ENCODE results near the gene TP53BP2. TPM values are rescaled to one million over a fixed set of nuclear protein-coding genes. Genes with fewer than 3 reads are reported as not detected.

Gene TP53BP2
- total RNA-seq, 1 experiment from 2014 or later = 32.0 TPM

DNA sequence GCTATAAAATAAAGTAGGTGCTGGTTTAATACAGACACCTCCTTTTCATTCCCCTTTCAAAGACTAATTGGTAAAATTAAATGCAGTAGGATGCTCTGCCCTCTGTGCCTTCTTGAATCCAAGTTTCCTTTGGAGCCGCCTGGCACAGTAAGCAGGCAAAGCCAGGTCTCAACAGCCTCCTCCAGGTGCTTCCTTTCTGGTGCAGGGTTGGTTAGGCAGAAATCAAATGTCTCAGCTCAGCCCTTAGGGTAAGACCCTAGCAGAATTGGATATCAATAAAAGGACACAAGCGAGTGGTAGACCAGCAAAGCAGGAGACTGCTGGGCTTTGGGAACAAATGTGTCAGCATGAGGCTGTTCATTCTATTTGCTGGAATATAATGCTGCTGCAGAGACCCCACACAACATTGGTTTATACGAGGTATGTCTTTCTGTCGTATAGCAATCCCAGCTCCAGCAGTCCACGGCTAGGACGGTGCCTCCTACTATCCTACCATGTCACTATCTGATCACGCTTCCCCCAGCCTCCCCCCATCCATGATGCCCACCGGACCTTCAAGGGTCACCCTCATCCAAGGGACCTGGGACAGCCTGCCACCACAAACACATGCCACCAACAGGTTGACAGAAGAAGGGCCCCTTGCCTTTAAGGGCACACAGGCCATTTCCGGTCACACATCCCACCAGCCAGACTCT lies 75.0 kb downstream of the TP53BP2 start:
- Histone ChIP-seq H3F3A (ENCODE audit: low read length, unreplicated experiment) (peaks cover 33% of the 10 kb centered on the region), H3K4me1 (ENCODE audit: insufficient read depth, low read length) (peaks cover 62% of the 10 kb centered on the region), H3K27me3 (ENCODE audit: low read length) (no peaks in the 10 kb centered on the region), H3K4me3 (ENCODE audit: low read length) (peak overlapping the region; percentile 38), H3K9ac (ENCODE audit: low read length) (peak overlapping the region; percentile 26), H3K4me2 (ENCODE audit: low read length) (peak overlapping the region; percentile 72), H2AFZ (ENCODE audit: low read length) (no peak overlapping the region), H3K9me2 (replicated peaks; ENCODE audit: low read length) (no peaks in the 10 kb centered on the region), H3K27ac (ENCODE audit: low read length) (peak overlapping the region; percentile 86), H4K20me1 (ENCODE audit: low read length) (peaks cover 13% of the 10 kb centered on the region; the same call in 1 of the 2 replicates), H3K9me3 (ENCODE audit: low read length) (no peaks in the 10 kb centered on the region), H3K79me2 (ENCODE audit: low read length) (0 out of 2 replicates have a peak, but pooled peaks cover 6% of the 10 kb centered on the region), H3K36me3 (ENCODE audit: low read depth, low read length) (peaks cover 70% of the 10 kb centered on the region)
- DNase-seq (no peak), ATAC-seq (no peak)
- ChIA-PET CTCF (interaction anchor here (0.6 kb wide), 1 partner anchor 73 kb away, joined by 3 read pairs; no protein-coding TSS in a partner anchor), POLR2A (ENCODE audit: unreplicated experiment) (no interaction called here)
- TF ChIP-seq EZH2phosphoT487 (IDR thresholded peaks at IDR 0.05; ENCODE audit: borderline replicate concordance, low read length) (no peak), EZH2 (IDR thresholded peaks at IDR 0.05; ENCODE audit: low read length, unreplicated experiment) (no peak)
- TF ChIP-seq, protein P1, sequence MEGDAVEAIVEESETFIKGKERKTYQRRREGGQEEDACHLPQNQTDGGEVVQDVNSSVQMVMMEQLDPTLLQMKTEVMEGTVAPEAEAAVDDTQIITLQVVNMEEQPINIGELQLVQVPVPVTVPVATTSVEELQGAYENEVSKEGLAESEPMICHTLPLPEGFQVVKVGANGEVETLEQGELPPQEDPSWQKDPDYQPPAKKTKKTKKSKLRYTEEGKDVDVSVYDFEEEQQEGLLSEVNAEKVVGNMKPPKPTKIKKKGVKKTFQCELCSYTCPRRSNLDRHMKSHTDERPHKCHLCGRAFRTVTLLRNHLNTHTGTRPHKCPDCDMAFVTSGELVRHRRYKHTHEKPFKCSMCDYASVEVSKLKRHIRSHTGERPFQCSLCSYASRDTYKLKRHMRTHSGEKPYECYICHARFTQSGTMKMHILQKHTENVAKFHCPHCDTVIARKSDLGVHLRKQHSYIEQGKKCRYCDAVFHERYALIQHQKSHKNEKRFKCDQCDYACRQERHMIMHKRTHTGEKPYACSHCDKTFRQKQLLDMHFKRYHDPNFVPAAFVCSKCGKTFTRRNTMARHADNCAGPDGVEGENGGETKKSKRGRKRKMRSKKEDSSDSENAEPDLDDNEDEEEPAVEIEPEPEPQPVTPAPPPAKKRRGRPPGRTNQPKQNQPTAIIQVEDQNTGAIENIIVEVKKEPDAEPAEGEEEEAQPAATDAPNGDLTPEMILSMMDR (conservative IDR thresholded peaks at IDR 0.05; ENCODE audit: low read depth, low read length) = no peak
- no TSS peak for BruUV-seq (replicated peaks)
- intact Hi-C loops (cut with micrococcal nuclease) = loop anchor here (2.0 to 10.0 kb wide), 2 partner anchors 64 to 74 kb away; partner anchors contain the start of gene TP53BP2

DNA sequence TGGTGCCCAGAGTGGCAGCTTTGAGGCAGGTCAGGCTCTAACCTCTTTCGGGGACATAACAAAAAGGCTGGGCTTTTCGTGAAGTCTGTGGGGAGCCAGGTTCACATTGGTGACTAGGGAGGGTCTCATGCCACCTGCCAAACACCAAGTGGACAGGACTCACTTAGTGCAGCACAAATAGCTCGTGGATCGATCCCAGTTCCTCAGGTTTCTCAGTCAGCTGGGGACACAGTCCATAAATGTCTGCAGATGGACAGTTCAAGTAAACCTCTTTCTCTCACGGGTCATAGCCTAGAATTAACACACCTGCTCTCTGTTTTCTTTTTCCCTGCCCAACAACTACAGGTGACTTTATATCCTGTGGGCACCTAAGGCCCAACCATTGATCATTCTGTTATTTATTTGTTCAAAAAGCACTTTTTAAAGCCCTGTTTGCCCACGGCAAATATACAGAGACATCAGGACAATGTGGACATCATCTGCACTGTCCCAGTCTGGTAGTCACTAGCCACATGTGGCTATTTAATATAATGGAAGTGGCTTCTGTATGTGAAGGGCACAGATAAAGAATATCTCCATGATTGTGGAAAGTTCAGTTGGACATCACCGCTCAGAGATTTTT lies 79.9 kb downstream of the TP53BP2 start:
- Histone ChIP-seq H3K27me3 (ENCODE audit: low read length) (no peaks in the 10 kb centered on the region), H3K9ac (ENCODE audit: low read length) (no peak overlapping the region), H3K4me2 (ENCODE audit: low read length) (no peak overlapping the region), H2AFZ (ENCODE audit: low read length) (no peak overlapping the region), H3K27ac (ENCODE audit: low read length) (no peak overlapping the region), H3K36me3 (ENCODE audit: low read depth, low read length) (peaks cover 77% of the 10 kb centered on the region), H3K79me2 (ENCODE audit: low read length) (no peaks in the 10 kb centered on the region), H3K9me2 (replicated peaks; ENCODE audit: low read length) (no peaks in the 10 kb centered on the region), H3K9me3 (ENCODE audit: low read length) (no peaks in the 10 kb centered on the region), H4K20me1 (ENCODE audit: low read length) (no peaks in the 10 kb centered on the region), H3K4me3 (ENCODE audit: low read length) (no peak overlapping the region), H3F3A (ENCODE audit: low read length, unreplicated experiment) (peaks cover 8% of the 10 kb centered on the region), H3K4me1 (ENCODE audit: insufficient read depth, low read length) (peaks cover 21% of the 10 kb centered on the region)
- POLR2A ChIA-PET (ENCODE audit: unreplicated experiment) = no interaction called here
- ATAC-seq (peak; percentile 5; the same call in 1 of the 2 replicates), DNase-seq (no peak)
- CTCF ChIA-PET = no interaction called here
- no TSS peak for BruUV-seq (replicated peaks)
- intact Hi-C loops (cut with micrococcal nuclease) = no loop called here
- TF ChIP-seq EZH2 (IDR thresholded peaks at IDR 0.05; ENCODE audit: low read length, unreplicated experiment) = no peak
- TF ChIP-seq EZH2phosphoT487 (IDR thresholded peaks at IDR 0.05; ENCODE audit: borderline replicate concordance, low read length) = no peak

DNA sequence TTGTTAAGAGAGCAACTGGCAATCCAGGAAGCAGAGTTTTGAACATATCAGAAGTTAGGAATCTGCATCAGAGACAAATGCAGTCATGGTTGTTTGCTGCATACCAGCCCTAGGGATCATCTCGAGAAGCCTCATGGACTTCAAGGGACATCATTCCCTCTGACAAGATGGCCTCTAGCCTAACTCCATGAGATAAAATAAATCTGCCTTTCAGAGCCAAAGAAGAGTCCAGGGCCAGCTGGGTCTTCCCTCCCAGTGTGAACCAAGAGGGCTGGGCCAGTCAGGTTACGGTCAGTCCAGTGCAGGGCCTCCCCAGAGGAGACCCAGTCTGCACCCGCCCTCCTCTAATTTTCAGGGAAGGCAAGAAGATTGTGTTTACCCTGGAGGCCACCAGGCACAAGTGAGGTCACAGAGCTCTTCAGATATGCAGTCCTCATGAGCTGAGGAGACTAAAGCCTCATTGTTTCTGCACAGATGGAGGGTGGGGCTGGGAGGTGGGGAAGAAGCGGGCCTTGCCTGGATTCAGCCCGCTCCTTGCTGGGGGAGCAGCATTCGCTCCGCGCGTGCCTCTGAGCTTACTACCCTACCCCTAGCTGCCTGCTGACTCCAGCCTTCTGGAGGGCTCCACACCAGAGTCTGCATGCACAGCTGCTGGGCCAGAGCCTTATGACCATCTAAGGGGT lies 80.6 kb downstream of the TP53BP2 start:
- Histone ChIP-seq H4K20me1 (ENCODE audit: low read length) (no peaks in the 10 kb centered on the region), H3K9me3 (ENCODE audit: low read length) (no peaks in the 10 kb centered on the region), H3K27ac (ENCODE audit: low read length) (no peak overlapping the region), H3K9ac (ENCODE audit: low read length) (no peak overlapping the region), H3K36me3 (ENCODE audit: low read depth, low read length) (peaks cover 77% of the 10 kb centered on the region), H3K4me2 (ENCODE audit: low read length) (no peak overlapping the region), H3K79me2 (ENCODE audit: low read length) (no peaks in the 10 kb centered on the region), H3K27me3 (ENCODE audit: low read length) (no peaks in the 10 kb centered on the region), H3K4me3 (ENCODE audit: low read length) (no peak overlapping the region), H3K4me1 (ENCODE audit: insufficient read depth, low read length) (peaks cover 14% of the 10 kb centered on the region), H2AFZ (ENCODE audit: low read length) (no peak overlapping the region), H3F3A (ENCODE audit: low read length, unreplicated experiment) (peaks cover 1% of the 10 kb centered on the region), H3K9me2 (replicated peaks; ENCODE audit: low read length) (no peaks in the 10 kb centered on the region)
- no TSS peak for BruUV-seq (replicated peaks)
- DNase-seq (no peak), ATAC-seq (peak; percentile 12)
- ChIA-PET POLR2A (ENCODE audit: unreplicated experiment) (interaction anchor here (0.6 kb wide), 1 partner anchor 64 kb away, joined by 3 read pairs; no protein-coding TSS in a partner anchor), CTCF (no interaction called here)
- intact Hi-C loops (cut with micrococcal nuclease) = no loop called here
- TF ChIP-seq EZH2phosphoT487 (IDR thresholded peaks at IDR 0.05; ENCODE audit: borderline replicate concordance, low read length) (no peak), EZH2 (IDR thresholded peaks at IDR 0.05; ENCODE audit: low read length, unreplicated experiment) (no peak)
- TF ChIP-seq, protein P1 (conservative IDR thresholded peaks at IDR 0.05; ENCODE audit: low read depth, low read length) = no peak

Measured in PC-3 (cell line).